ENCODE measurements around the gene CEP89. TPM values are rescaled to one million over a fixed set of nuclear protein-coding genes. Genes with fewer than 3 reads are reported as not detected.

The CEP89 gene
- total RNA-seq, 1 donor from 2014 or later = 16.9 TPM

DNA sequence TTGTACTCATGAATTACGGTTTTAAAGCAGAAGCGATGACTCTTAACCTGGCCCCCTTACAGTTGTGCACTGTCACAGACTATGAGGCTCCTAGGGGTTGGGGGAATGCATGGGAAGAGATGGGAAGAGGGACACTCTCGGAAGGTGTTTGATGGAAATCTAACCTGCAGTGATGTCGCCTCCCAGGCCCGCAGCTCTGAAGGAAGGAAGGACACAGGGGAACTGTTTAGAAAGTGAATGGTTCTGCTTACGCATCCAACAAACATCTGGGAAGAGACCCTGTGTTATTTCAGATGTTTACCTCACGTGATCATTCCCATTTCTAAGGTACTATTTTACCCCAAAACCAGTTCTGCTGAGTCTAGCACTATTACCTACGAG is 54.2 kb downstream of the CEP89 start:
- H3K4me3 ChIP-seq (ENCODE audit: low read depth, low read length) = no peak overlapping the region
- TF ChIP-seq, protein P1, sequence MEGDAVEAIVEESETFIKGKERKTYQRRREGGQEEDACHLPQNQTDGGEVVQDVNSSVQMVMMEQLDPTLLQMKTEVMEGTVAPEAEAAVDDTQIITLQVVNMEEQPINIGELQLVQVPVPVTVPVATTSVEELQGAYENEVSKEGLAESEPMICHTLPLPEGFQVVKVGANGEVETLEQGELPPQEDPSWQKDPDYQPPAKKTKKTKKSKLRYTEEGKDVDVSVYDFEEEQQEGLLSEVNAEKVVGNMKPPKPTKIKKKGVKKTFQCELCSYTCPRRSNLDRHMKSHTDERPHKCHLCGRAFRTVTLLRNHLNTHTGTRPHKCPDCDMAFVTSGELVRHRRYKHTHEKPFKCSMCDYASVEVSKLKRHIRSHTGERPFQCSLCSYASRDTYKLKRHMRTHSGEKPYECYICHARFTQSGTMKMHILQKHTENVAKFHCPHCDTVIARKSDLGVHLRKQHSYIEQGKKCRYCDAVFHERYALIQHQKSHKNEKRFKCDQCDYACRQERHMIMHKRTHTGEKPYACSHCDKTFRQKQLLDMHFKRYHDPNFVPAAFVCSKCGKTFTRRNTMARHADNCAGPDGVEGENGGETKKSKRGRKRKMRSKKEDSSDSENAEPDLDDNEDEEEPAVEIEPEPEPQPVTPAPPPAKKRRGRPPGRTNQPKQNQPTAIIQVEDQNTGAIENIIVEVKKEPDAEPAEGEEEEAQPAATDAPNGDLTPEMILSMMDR (conservative IDR thresholded peaks at IDR 0.05; ENCODE audit: low read depth, low read length) = no peak
- DNase-seq (ENCODE audit: low read depth) = no peak

DNA sequence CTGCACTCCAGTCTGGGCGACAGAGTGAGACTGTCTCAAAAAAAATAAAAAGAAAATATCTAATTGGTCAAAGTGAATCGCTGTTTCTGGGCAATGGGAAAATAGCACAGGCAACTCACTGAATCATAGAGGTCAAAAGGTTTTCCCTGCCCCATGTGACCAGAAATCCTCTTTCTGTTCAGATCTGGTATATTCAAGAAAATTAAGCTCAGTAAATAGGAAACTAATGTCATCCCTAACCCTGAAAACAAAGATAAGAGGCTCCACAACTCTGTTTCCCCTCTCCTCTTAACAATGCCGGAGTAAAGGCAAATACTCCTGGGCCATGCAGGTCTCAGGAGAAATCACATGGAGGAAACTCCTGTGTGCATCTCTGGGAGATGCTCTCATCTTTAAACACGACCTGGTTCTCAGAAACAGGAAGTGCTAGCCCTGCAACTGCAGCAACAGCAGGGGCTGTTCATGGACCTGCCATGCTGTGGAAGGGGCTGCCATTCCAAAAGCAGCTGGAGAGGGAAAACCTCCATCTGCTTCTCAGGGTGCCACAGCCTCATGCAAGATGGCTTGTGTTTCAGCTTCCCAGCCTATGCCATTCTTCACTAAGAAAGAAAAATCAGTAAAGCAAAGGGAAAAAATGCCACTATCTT is 54.7 kb downstream of the CEP89 start:
- TF ChIP-seq, protein P1 (conservative IDR thresholded peaks at IDR 0.05; ENCODE audit: low read depth, low read length) = no peak
- H3K4me3 ChIP-seq (ENCODE audit: low read depth, low read length) = no peak overlapping the region
- no peak for DNase-seq (ENCODE audit: low read depth)

DNA sequence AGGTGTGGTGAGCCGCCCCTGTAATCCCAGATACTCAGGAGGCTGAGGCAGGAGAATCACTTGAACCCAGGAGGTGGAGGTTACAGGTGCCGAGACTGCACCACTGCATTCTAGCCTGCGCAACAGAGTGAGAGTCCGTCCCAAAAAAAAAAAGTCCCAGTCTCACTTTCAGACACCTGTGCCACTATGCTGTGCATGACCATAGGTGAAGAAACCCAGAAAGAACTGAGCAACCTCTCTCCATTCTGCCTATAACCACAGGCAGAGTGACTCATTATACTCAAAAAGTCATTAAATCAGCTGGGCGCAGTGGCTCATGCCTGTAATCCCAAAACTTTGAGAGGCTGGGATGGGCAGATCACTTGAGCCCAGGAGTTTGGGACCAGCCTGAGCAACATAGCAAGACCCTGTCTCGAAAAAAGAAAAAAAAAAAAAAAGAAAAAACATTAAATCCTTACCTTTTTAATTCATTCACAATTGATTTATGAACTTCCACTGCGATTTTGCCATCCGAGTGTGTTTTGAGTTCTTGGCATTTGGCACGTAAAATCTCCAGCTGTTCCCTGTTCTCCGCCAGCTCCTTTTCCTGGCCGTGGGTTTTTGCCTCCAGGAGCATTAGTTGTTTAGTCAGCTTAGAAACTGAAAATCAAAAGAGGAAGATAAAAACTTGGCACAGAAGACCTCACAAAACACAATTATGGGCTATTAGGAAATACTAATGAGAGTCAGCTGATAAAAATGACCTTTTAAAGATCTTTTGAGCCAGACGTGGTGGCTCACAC is 56.7 kb downstream of the CEP89 start:
- no peak for DNase-seq (ENCODE audit: low read depth)

DNA sequence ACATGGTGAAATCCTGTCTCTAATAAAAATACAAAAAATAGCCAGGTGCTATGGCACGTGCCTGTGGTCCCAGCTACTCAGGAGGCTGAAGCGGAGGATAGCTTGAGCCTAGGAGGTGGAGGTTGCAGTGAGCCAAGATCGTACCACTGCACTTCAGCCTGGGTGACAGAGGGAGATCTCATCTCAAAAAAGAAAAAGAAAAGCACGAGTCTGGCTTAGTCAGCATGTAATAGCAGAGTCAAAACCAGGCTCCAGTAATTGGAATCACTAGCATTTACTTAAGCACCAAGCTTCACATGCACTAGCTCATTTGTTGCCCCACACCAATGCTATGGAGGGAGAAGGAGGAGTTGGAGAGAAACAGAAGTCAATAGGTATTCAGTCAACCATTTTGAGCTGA is 60.3 kb downstream of the CEP89 start:
- no peak overlapping the region for H3K4me3 ChIP-seq (ENCODE audit: low read depth, low read length)
- TF ChIP-seq, protein P1 (conservative IDR thresholded peaks at IDR 0.05; ENCODE audit: low read depth, low read length) = no peak
- DNase-seq (ENCODE audit: low read depth) = no peak

More for the DNA sequence above, 56.7 kb downstream of the CEP89 start:
- no peak overlapping the region for H3K4me3 ChIP-seq (ENCODE audit: low read depth, low read length)
- TF ChIP-seq, protein P1 (conservative IDR thresholded peaks at IDR 0.05; ENCODE audit: low read depth, low read length) = no peak

DNA sequence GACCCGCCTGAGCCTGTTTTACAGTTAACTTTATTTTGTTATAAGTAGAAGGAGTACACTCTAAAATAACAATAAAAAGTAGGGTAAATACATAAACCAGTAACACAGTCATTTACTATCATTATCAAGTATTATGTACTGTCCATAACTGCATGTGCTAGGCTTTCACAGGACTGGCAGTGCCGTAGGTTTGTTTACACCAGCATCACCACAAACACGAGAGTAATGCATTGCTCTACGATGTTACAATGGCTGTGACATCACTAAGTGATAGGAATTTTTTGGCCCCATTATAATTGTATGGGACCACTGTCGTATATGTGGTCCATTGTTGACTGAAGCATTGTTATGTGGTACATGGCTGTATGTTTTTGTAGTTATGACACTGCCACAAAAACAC is 60.9 kb downstream of the CEP89 start:
- no peak for DNase-seq (ENCODE audit: low read depth)
- TF ChIP-seq, protein P1 (conservative IDR thresholded peaks at IDR 0.05; ENCODE audit: low read depth, low read length) = no peak
- no peak overlapping the region for H3K4me3 ChIP-seq (ENCODE audit: low read depth, low read length)

DNA sequence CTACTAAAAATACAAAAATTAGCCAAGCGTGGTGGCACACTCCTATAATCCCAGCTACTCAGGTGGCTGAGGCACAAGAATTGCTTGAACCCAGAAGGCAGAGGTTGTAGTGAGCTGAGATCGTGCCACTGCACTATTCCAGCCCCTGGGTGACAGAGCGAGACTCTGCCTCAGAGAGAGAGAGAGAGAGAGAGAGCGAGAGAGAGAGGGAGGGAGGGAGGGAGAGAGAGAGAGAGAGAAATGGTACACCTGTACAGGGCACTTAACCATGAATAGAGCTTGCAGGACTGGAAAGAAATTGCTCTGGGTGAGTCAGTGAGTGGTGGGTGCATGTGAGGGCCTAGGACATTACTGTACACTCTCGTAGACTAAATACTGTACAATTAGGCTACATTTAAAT is 61.7 kb downstream of the CEP89 start:
- TF ChIP-seq, protein P1 (conservative IDR thresholded peaks at IDR 0.05; ENCODE audit: low read depth, low read length) = no peak
- H3K4me3 ChIP-seq (ENCODE audit: low read depth, low read length) = no peak overlapping the region
- DNase-seq (ENCODE audit: low read depth) = no peak

All from epithelial cell of proximal tubule (primary cell).